Stimulated activated CD4-positive, alpha-beta T cell treated with anti-CD3 and anti-CD28 coated beads, Interleukin-1b, Interleukin-23, amount 100 ng/mL, for 24 hours (primary cell): ENCODE results near the gene PGRMC1.
A peak's percentile ranks its signal among the peaks of the same experiment; 100 is the strongest.
"Not testable (repeated sequence)": the region's sequence is repeated elsewhere in the genome, so short reads cannot be mapped to it uniquely, and the experiment has no call there.

ENCODE experiments used
- DNase-seq, 4 experiments: peaks; one replicate each; pipeline ENCODE4 v3.0.0-alpha.2; 2020; ENCODE audit warnings: low read depth in 4 of 4, low spot score in 1 of 4

Gene PGRMC1

DNA sequence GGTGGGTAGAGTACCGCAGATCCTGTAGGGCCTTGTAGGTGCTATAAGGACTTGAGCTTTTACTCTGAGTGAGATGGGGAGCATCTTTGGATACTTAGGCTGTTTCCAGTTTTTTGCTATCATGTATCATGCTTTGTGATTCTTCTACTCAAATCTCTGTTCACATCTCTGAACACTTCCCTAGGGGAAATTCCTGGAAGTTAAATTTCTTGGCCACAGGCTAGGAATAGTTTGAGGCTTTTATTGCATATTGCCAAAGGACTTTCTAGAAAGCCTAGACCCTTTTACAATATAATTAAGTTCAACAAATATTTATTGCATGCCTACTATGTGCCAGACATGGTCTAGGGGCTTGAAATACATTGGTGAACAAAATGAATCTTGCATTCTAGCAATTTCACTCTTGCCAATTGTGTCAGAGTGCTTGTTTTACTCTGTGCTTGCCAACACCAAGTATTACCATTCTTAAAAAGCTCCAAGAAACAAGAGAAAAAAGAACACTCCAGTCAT, 4.1 kb upstream of the PGRMC1 start:
- DNase-seq: no peak

DNA sequence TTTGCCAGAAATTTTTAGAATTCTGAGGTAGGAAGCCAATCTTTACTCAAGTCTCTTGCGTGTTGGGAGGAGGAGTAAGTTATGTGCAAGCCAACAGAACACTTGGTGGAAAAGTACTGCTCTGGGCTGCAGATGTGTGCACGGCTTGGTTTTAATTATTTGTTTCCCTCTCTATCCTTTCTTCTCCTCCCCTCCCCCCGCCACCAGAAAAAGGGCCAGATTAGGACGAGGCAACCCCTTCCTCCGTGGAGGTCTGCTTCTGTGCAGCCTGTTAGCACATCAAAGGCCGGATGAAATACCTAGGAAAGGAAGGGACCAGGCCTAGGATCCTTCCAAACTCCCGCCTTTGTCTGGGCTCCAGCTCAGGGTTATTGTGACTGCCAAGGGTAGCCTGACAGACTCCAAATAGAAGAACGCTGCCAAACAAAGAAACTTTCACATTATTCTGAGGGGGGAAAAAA, 1.0 kb upstream of the PGRMC1 start:
- DNase-seq: no peak

DNA sequence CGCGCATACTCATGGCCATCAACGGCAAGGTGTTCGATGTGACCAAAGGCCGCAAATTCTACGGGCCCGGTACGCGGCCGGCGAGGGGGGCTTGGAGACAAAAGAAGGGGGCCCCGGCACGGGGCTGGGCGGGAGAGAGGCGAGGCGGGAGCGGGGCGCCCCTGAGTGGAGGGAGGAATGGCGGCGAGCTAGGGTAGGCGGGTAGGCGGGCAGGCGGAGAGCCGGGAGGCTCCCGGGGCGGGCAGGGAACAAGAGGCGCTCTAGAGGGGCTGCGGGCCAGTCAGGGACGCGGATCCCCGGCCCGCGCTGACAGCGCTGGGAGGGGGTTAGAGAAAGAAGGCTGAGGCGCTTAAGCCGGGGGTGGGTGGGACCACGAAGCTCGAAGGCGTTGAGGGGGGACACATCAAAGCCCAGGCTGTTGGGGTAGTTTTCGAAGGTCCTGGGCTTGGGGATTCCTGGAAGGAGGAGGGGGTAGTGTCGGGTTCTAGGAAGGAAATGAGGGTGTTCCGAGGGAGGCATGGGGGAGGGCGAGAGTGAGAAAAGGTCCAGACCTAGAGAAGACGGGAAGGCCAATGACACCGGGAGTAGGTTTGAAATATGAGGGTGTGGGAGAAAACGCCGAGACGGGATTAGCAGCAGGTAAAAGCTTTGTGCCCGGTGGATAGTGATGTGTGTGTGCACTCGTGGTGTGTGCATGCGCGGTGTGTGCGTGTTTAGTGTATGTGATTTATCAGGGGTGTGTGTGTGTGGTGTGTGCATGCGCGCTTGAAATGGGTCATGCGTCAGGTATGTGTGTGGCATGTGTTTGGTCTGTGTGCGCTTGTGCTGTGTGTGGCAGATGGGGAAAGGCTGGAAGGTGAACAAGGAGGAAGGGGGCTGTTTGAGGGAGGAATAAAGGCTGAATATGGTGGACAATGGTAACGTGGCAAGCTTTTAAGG, 807 bp downstream of the PGRMC1 start:
- DNase-seq: peak in 2 of 4 experiments; percentile 13 to 19

DNA sequence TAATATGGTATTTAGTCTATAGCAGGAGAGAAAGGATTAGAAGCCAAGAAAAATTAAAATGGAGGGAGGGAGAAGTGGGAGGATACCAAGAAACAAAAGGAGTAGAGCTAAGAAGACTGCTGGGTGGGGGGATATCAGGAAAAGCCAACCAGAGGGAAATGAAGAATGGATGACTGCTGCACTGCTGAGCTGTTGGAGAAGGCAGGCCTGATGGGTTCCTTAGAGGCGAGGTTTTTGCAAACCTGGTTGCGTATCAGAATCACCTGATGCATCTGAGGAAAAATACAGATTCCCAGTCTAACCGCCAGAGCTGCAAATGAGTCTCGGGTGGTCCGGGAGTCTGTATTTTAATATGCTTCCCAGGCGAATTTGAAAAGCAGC, 1.5 kb downstream of the PGRMC1 start:
- no peak for DNase-seq

DNA sequence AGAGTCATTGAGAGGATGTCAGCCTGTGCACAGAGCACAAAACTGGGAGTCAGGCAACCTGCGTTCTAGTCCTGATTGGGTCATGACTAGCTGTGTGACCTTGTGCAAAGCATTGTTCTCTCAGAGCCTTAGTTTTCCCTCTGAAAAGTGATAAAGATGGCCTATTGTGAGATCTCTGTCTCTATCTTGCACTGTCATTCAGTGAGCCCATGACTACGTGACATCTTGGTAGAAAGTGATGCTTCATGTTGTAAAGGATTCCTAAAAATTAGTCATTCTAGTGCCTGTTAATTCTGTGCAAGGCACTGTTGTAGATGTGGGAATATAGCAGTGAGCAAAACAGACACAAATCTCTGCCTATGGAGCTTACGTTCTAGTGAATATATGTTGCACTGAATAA, 2.5 kb downstream of the PGRMC1 start:
- no peak for DNase-seq

DNA sequence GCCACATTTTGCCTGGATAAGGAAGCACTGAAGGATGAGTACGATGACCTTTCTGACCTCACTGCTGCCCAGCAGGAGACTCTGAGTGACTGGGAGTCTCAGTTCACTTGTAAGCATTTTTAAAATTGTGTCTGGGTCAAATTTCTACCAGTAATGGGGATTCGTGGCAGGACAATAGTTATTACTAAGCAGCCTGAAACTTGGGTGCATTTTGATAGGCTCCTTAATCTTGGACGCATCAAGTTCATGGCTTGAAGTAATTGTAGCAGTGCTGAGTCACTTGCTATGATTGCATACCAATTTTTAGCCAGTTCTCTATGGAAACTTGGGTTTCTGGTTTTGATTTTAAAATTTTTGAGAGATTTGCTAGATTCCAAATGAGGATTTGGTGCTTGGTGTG, 4.3 kb downstream of the PGRMC1 start:
- no peak for DNase-seq

DNA sequence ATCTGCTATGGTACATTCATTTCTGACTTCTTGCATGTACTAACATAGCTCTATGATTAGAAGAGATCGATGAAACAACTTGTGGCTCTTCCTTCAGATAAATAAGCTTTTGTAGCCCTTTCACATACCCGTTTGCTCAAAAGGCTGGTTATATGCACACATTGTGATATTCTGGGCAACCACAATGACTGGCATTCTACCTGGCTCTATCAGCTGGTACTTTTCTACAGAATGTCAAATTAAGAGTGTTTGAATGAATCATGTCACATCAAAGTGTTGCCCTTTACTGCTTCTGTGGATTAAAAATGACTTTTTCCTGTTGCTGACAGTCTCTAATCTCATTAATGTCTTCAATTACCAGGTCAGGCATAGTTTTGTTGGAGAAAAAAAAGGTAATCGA, 11.6 kb downstream of the PGRMC1 start:
- no peak for DNase-seq

DNA sequence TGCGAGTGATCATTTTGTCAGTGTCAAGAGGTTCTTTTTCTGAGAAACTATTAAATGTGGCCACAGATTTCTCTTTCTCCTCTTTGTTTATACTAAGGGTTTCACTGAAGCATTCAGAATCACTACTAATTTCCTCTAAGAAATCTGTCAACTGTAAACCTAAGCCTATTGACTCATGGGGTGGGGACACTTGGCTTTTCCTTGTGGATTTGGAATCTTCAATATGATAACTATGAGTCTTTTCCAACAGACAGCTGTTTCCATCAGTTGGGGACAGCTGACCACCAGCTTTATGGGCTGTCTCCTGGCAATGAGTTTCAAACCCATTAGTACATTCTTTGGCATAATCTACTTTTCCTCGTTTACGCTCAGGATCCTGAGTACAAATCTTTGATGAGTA, 13.8 kb downstream of the PGRMC1 start:
- DNase-seq: no peak

DNA sequence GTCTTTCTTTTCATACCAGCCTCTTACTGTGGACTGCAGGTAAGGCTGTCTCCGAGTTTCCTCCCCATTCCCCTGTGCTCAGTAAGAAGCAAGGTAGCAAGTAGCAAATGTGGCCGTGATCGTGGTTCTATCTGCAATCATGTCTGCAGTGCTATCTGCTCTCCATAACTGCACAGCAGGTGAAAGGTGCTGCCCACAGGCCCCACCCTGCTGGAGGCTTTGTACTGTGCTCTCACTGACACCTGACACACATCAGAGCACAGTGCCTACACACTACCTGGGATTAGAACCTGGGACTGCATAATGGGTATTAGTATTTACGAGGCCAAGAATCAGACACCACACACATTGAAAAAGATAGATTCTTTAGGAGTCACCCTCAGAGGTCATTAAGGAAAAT, 15.3 kb downstream of the PGRMC1 start:
- DNase-seq: no peak

DNA sequence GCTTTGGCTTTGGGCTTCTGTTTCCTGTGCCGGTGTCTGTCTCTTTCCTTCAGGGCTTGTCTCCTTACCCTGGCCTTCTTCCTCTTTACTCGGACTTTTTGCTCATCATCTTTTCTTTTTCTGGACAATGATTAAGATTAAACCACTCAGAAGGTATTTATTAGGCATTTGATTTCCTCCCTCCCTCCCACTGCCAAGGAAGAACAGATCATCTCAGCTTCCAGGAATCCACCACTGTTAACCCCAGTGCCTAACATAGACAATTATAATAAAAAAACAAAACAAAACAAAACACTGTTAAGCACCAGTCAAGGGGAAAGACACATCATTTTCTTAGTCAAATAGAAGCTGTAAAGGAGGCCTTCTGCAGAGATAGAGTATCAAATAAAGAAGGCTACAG, 16.6 kb downstream of the PGRMC1 start:
- no peak for DNase-seq

DNA sequence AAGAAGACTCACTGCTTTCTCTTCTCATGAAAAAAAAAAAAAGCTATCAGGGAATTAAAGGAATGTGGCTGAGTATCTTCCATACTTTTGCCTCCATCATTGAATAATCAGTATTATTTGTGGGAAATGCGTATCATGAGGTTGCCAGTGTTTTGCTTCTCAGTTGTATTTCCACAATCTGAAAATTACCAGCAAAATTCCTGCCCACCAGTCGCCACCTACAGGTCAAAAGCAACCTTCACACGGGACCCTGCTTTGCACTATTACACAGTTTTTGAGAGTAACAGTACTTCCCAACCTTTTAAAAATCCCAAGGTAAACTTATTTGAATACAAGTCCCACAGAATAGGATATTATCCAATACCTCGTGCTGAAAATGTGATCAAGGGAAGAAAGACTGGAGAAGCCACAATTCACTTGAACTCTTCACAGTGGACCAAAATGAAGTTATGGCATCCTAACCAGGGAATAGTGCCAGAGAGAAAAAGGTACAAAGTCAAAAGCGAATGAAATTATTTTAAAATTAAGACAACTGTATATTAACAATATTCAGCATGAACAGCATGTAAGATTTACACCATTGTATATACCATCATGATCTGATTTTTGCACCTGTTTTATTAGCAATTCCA, 30.4 kb downstream of the PGRMC1 start:
- DNase-seq: no peak

DNA sequence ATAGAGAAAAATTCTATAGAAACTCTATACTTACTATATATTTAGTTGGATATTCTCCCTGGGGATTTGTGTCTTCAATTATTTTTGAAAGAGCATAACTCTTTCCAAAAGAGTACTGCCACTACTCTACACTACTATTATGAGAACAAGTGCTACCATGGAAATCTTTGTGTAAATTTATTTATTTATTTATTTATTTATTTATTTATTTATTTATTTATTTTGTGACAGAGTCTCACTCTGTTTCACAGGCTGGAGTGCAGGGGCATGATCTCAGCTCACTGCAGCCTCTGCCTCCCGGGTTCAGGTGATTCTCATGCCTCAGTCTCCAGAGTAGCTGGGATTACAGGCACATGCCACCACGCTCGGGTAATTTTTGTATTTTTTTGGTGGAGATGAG, 31.0 kb downstream of the PGRMC1 start:
- not testable (repeated sequence) for DNase-seq

DNA sequence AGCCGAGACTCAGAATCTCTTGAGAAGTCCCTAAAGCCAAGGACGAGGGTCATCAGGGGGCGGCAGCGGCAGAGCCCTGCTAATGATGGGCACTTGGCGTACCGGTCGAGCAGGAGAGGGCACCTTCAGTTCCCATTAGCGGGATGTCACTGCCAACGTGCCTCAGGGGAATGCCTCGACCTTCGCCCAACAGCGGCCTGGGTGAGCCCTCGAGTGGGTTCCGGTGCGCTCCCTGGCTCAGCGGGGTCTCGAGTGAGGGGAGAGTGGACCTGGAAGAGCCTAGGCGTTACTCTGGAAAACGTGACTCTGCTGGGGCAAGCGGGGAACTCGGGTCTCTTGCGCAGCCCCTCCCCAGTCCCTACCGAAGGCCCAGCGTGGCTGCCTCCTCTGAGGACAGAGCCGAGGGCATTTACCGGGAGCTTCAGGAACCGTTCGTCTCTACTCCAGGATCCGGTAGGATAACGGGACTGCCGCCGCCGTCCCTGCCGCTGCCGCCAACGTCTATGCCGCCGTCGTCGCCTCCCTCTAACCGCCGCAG, 36.9 kb downstream of the PGRMC1 start:
- no peak for DNase-seq

DNA sequence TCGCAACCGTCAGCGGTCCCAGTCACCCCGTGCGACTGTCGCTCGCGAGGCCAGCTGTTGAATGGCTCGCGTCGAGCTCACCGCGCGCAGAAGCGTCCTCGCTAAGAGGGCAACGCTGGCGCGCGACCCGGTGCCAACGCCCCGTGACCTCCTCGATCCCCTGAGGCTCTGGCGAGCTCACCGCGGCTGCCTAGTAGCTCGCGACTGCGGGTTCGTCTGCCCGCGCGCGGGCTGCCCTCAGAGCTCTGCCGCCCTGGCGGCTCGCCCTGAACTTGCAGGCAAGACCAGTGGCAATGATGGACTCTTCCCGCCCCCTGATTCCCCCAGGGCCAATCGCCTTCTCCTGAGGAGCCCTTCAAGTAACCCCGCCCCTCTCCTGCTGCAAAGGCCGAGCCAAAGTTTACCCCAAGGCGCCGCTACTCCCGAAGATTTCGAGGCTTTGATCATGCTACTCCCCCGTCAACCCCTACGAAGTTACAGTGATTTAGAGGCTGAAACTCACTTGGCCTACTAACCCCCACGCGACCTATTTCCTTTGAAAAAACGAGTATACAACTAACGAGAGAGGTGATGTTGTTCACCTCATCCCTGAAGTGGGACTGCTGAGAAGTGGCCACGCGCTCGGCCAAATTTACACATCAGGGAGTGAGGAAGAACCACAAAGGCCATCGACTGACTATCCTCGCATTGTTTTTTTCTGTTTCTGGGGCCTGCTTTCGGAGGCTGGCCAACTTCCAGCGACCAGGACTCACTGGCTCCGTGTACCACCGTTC, 37.5 kb downstream of the PGRMC1 start:
- DNase-seq: peak in 3 of 4 experiments; percentile 16 to 36 (median 21)

DNA sequence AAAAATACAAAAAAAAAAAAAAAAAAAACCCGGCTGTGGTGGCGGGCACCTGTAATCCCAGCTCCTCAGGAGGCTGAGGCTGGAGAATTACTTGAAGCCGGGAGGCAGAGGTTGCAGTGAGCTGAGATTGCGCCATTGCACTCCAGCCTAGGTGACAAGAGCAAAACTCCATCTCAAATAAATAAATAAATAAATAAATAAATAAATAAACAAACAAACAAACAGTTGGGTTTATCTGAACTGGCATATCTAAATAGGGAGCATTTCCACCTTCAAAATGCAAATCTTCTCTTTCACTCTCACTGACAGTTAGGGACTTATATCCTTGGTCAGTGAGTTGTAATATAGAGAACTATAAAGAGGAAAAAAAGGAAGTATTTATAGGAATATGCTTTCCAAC, 46.3 kb downstream of the PGRMC1 start:
- not testable (repeated sequence) for DNase-seq

DNA sequence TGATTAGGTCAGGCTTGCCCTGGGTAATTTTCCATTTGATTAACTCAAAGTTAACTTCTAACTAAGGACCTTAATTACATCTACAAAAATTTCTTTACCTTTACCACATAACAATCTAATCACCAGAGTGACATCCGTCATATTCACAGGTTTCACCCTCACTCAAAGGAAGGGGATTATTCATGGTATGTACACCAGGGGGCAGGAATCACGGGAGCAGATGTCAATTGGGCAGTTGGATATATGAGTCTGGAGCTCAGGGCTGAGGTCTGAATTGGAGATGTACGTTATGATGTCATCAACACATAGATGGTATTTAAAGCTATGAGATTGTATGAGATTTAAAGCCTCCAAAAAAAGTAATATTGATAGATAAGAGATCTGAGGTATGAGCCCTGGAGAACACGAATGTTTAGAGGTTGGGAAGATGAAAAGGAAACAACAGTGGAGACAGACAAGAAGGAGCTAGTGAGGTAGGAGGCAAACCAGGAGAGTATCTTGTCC, 52.9 kb downstream of the PGRMC1 start:
- DNase-seq: no peak

DNA sequence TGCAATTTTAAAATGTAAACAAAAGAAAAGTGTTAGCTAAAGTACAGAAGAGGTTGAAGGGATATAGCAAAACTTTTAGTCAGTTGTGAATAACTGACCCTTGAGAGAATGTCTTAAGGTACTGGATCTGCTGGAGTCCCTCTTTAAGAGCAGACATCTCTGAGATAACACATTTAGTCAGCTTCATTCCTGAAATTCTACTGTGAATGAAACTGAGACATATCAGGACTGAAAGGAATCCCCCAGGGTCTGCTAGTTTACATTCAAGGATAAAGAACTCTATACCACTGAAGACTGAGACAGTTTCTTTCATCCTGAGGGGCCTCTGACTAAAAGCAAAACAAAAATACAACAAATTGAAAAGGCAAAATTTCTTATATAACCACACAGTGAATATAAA, 54.4 kb downstream of the PGRMC1 start:
- no peak for DNase-seq

DNA sequence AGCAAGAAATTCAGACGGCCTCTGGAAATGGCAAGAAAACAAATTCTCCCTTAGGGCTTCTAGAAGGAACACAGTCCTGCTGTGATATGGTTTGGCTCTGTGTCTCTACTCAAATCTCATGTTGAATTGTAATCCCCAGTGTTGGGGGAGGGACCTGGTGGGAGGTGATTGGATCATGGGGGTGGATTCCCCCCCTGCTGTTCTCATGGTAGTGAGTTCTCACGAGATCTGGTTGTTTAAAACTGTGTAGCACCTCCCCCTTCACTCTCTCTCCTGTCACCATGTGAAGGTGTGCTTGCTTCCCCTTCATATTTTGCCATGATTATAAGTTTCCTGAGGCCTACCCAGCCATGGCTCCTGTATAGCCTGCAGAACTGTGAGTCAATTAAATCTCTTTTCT, 55.2 kb downstream of the PGRMC1 start:
- not testable (repeated sequence) for DNase-seq

DNA sequence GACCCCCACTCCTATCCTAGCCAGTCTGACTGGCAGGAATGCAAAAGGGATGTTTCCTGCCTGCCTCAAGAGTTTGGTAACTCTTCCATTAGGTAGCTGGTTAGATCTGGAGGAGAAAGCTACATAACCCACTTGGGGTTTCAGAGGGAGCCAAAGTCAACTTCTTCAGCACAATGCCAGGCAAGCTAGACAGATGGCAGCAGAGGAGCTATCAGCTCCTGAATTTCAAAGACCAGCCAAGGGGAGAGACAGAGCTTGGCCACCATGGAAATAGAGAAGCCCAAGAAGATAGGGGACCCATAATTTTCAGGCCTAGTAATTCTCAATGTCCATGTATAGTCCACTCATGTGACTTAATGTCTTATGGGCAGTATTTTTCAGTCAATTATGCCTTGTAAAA, 56.4 kb downstream of the PGRMC1 start:
- no peak for DNase-seq
